Sciatic nerve (tissue), 2 donors: ENCODE data around the gene ANKRD23. TPM values are rescaled to one million over a fixed set of nuclear protein-coding genes. Genes with fewer than 3 reads are reported as not detected.
"Not testable (repeated sequence)": the region's sequence is repeated elsewhere in the genome, so short reads cannot be mapped to it uniquely, and the experiment has no call there.

Experiments
- ATAC-seq: fragments of 200-7000 bp; cut with Tn5 transposase; one replicate; pipeline ENCODE4 v1.9.1; 2020; ENCODE audit warnings: mild to moderate bottlenecking, moderate library complexity
- DNase-seq: peaks from one replicate; pipeline ENCODE4 v3.0.0-alpha.2; 2020; ENCODE audit warnings: low spot score
- intact Hi-C: fragments of 100-400 bp; cut with DNase I; formaldehyde crosslinking; loops from one replicate; pipeline ENCODE4 v1.14.2; 2022
- total RNA-seq: library from RNA; stranded (reverse); fragmentation: NEBNext Ultra II Directional; extraction: Animal tissue kit (Norgen Biotek cat#: 25700); gene quantifications from one replicate; pipeline ENCODE4 v1.2.1, GENCODE V29; 2021
- donor health status: DM: no; HTN: no; CAD: no.
- donor health status: DM: no; HTN: no; CAD: no.

The ANKRD23 gene
- 8.3 TPM for total RNA-seq

- ATAC-seq (no peak), DNase-seq (no peak)
- intact Hi-C loops = no loop called here
These were observed at the start of gene ANKRD23 for GRCh38 chr2:96843538-96844268. TSS of gene ANKRD23 (minus strand) at chr2:96844021. CDS start at chr2:96843992, 29 bp downstream.

- ATAC-seq = no peak
- intact Hi-C loops = no loop called here
- DNase-seq = no peak
These were observed 47.9 kb upstream of the ANKRD23 start for GRCh38 chr2:96891591-96892333.

- ATAC-seq (no peak), DNase-seq (no peak)
- intact Hi-C loops = no loop called here
These were observed 47.0 kb upstream of the ANKRD23 start for GRCh38 chr2:96890726-96891385.

GRCh38 chr2:96890252-96890651, 46.4 kb upstream of the ANKRD23 start:
- DNase-seq (no peak), ATAC-seq (no peak)
- intact Hi-C loops = no loop called here

GRCh38 chr2:96889502-96889901, 45.7 kb upstream of the ANKRD23 start:
- ATAC-seq, DNase-seq, intact Hi-C loops: not testable (repeated sequence)

GRCh38 chr2:96888072-96889011, 44.5 kb upstream of the ANKRD23 start:
- ATAC-seq (peak; percentile 50), DNase-seq (no peak)
- intact Hi-C loops = no loop called here

GRCh38 chr2:96887493-96888012, 43.7 kb upstream of the ANKRD23 start:
- no peak for DNase-seq
- intact Hi-C loops = no loop called here
- ATAC-seq = peak; percentile 58

- DNase-seq = no peak
- no peak for ATAC-seq
- intact Hi-C loops = no loop called here
These were observed 41.9 kb upstream of the ANKRD23 start for GRCh38 chr2:96885432-96886347.

- no peak for DNase-seq
- intact Hi-C loops = no loop called here
- no peak for ATAC-seq
These were observed 40.7 kb upstream of the ANKRD23 start for GRCh38 chr2:96884299-96885094.

GRCh38 chr2:96883306-96883705, 39.5 kb upstream of the ANKRD23 start:
- intact Hi-C loops = no loop called here
- no peak for ATAC-seq
- DNase-seq = no peak

- intact Hi-C loops = no loop called here
- no peak for ATAC-seq
These were observed 39.1 kb upstream of the ANKRD23 start for GRCh38 chr2:96882906-96883305.

GRCh38 chr2:96882230-96882629, 38.4 kb upstream of the ANKRD23 start:
- intact Hi-C loops = no loop called here
- DNase-seq = no peak
- no peak for ATAC-seq

More at GRCh38 chr2:96882906-96883305, 39.1 kb upstream of the ANKRD23 start:
- DNase-seq = no peak

- intact Hi-C loops = no loop called here
- DNase-seq (no peak), ATAC-seq (no peak)
These were observed 37.8 kb upstream of the ANKRD23 start for GRCh38 chr2:96881349-96882195.

GRCh38 chr2:96880891-96881273, 37.1 kb upstream of the ANKRD23 start:
- intact Hi-C loops = no loop called here
- ATAC-seq (no peak), DNase-seq (no peak)

GRCh38 chr2:96879545-96880040, 35.8 kb upstream of the ANKRD23 start:
- DNase-seq (no peak), ATAC-seq (no peak)
- intact Hi-C loops = no loop called here
